HEK293 (cell line): ENCODE data around the gene ACTR3.

Experiments
- AEBP2 ChIP-seq: fragments of 450-650 bp; formaldehyde crosslinking; IDR thresholded peaks from 2 replicates; pipeline ENCODE4 v1.5.1; 2016; ENCODE audit warnings: missing biosample characterization, missing genetic modification characterization, borderline replicate concordance
- CTCF ChIP-seq: fragments of 450-650 bp; formaldehyde crosslinking; IDR thresholded peaks from 2 replicates; pipeline ENCODE4 v1.5.1; 2016; ENCODE audit warnings: missing biosample characterization, missing genetic modification characterization
- HOXA7 ChIP-seq: sonication (generic); formaldehyde crosslinking; IDR thresholded peaks from 2 replicates; pipeline ENCODE4 v1.8.1; 2022; ENCODE audit warnings: missing genetic modification reagents, borderline replicate concordance
- ZBTB21 ChIP-seq: fragments of 450-650 bp; formaldehyde crosslinking; IDR thresholded peaks from 2 replicates; pipeline ENCODE4 v1.5.1; 2017; ENCODE audit warnings: missing biosample characterization, missing genetic modification characterization
- ZNF175 ChIP-seq: fragments of 450-650 bp; formaldehyde crosslinking; IDR thresholded peaks from 2 replicates; pipeline ENCODE4 v1.5.1; 2016; ENCODE audit warnings: missing biosample characterization, missing genetic modification characterization
- ZNF350 ChIP-seq: fragments of 450-650 bp; formaldehyde crosslinking; IDR thresholded peaks from 2 replicates; pipeline ENCODE4 v1.5.0; 2017; ENCODE audit warnings: missing biosample characterization, mild to moderate bottlenecking, missing genetic modification characterization
- ZNF585B ChIP-seq: fragments of 450-650 bp; formaldehyde crosslinking; IDR thresholded peaks from 2 replicates; pipeline ENCODE4 v1.5.1; 2016; ENCODE audit warnings: missing biosample characterization, missing genetic modification characterization
- ZNF629 ChIP-seq: fragments of 450-650 bp; formaldehyde crosslinking; IDR thresholded peaks from 2 replicates; pipeline ENCODE4 v1.5.1; 2017; ENCODE audit warnings: missing biosample characterization, missing genetic modification characterization
- ZNF660 ChIP-seq: fragments of 450-650 bp; IDR thresholded peaks from 2 replicates; pipeline ENCODE4 v1.5.1; 2018; ENCODE audit warnings: missing biosample characterization, mild to moderate bottlenecking, missing genetic modification characterization
- ZNF776 ChIP-seq: fragments of 450-650 bp; formaldehyde crosslinking; IDR thresholded peaks from 2 replicates; pipeline ENCODE4 v1.5.0; 2017; ENCODE audit warnings: missing biosample characterization, missing genetic modification characterization, borderline replicate concordance
- TF ChIP-seq, protein P1 (sequence below): IDR thresholded peaks from 2 replicates; pipeline ENCODE4 v1.6.1; 2011; ENCODE audit warnings: mild to moderate bottlenecking, low read depth, low read length, borderline replicate concordance

- no peak for TF ChIP-seq ZNF350 (tag by site-specific recombination)
- TF ChIP-seq ZNF585B: no peak
- no peak for TF ChIP-seq ZNF660 (tag by site-specific recombination)
- TF ChIP-seq AEBP2 (tag by site-specific recombination): no peak
- TF ChIP-seq ZNF629 (tag by site-specific recombination): no peak
- no peak for TF ChIP-seq CTCF (tag by site-specific recombination)
- TF ChIP-seq ZNF776: no peak
- TF ChIP-seq, protein P1, sequence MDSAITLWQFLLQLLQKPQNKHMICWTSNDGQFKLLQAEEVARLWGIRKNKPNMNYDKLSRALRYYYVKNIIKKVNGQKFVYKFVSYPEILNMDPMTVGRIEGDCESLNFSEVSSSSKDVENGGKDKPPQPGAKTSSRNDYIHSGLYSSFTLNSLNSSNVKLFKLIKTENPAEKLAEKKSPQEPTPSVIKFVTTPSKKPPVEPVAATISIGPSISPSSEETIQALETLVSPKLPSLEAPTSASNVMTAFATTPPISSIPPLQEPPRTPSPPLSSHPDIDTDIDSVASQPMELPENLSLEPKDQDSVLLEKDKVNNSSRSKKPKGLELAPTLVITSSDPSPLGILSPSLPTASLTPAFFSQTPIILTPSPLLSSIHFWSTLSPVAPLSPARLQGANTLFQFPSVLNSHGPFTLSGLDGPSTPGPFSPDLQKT: no peak
- TF ChIP-seq ZNF175 (tag by site-specific recombination): no peak
- TF ChIP-seq ZBTB21 (tag by site-specific recombination): no peak
- TF ChIP-seq HOXA7 (CRISPR knock-in tag): no peak
Observed at GRCh38 chr2:113892004-113892710, 2.3 kb downstream of the ACTR3 start.
